Astrocyte (in vitro differentiated cells and primary cell): ENCODE data around the gene MAP3K4. TPM values are rescaled to one million over a fixed set of nuclear protein-coding genes. Genes with fewer than 3 reads are reported as not detected.
A peak's percentile ranks its signal among the peaks of the same experiment; 100 is the strongest.
"Not testable (repeated sequence)": the region's sequence is repeated elsewhere in the genome, so short reads cannot be mapped to it uniquely, and the experiment has no call there.

ENCODE experiments used
- DNase-seq: peaks from one replicate; pipeline ENCODE4 v3.0.0-alpha.2; 2010; ENCODE audit warnings: low read depth
- FAIRE-seq: peaks from 2 replicates; lab custom pipeline; 2011; peaks lifted over from hg19 to GRCh38; lab: Jason Lieb, UNC
- H2AFZ ChIP-seq: 2 replicates; pipeline ENCODE4 v1.6.0; 2012; ENCODE audit warnings: low read depth, low read length, inconsistent platforms
- H3K27ac ChIP-seq: 2 replicates; pipeline ENCODE4 v1.5.1; 2011; ENCODE audit warnings: low read depth, low read length, inconsistent platforms
- H3K27me3 ChIP-seq: 2 replicates; pipeline ENCODE4 v1.6.0; 2011; ENCODE audit warnings: low read length, inconsistent platforms; ENCODE audit not compliant: insufficient read depth
- H3K36me3 ChIP-seq: 2 replicates; pipeline ENCODE4 v1.5.1; 2011; ENCODE audit warnings: low read length, inconsistent platforms; ENCODE audit not compliant: insufficient read depth
- H3K4me1 ChIP-seq: 2 replicates; pipeline ENCODE4 v1.5.1; 2011; ENCODE audit warnings: low read length, inconsistent platforms; ENCODE audit not compliant: insufficient read depth
- H3K4me2 ChIP-seq: 2 replicates; pipeline ENCODE4 v1.6.0; 2012; ENCODE audit warnings: low read length, inconsistent platforms
- H3K4me3 ChIP-seq: 2 replicates; pipeline ENCODE4 v1.5.1; 2011; ENCODE audit warnings: low read depth, mild to moderate bottlenecking, low read length, inconsistent platforms; ENCODE audit not compliant: insufficient read depth
- H3K79me2 ChIP-seq: 2 replicates; pipeline ENCODE4 v1.6.0; 2012; ENCODE audit warnings: mild to moderate bottlenecking, low read length, inconsistent platforms; ENCODE audit not compliant: insufficient read depth
- H3K9ac ChIP-seq: 2 replicates; pipeline ENCODE4 v1.6.0; 2012; ENCODE audit warnings: mild to moderate bottlenecking, low read length, inconsistent platforms
- H3K9me3 ChIP-seq: 2 replicates; pipeline ENCODE4 v1.5.1; 2012; ENCODE audit warnings: low read depth, mild to moderate bottlenecking, low read length, inconsistent platforms; ENCODE audit not compliant: insufficient read depth
- H4K20me1 ChIP-seq: 2 replicates; pipeline ENCODE4 v1.6.0; 2012; ENCODE audit warnings: low read length, inconsistent platforms; ENCODE audit not compliant: insufficient read depth
- H3K27ac Mint-ChIP-seq: one replicate; pipeline ENCODE4 v1.8.0; 2021; ENCODE audit warnings: mild to moderate bottlenecking, mixed read lengths; ENCODE audit not compliant: unreplicated experiment
- H3K27me3 Mint-ChIP-seq: one replicate; pipeline ENCODE4 v1.8.0; 2021; ENCODE audit warnings: low read depth, mixed read lengths; ENCODE audit not compliant: unreplicated experiment
- H3K36me3 Mint-ChIP-seq: one replicate; pipeline ENCODE4 v1.8.0; 2021; ENCODE audit warnings: low read depth, mixed read lengths; ENCODE audit not compliant: unreplicated experiment
- H3K4me1 Mint-ChIP-seq: one replicate; pipeline ENCODE4 v1.8.0; 2021; ENCODE audit warnings: low read depth, mixed read lengths; ENCODE audit not compliant: unreplicated experiment
- H3K4me3 Mint-ChIP-seq: one replicate; pipeline ENCODE4 v1.8.0; 2021; ENCODE audit warnings: mild to moderate bottlenecking, moderate library complexity, mixed read lengths; ENCODE audit not compliant: unreplicated experiment
- H3K9me3 Mint-ChIP-seq: one replicate; pipeline ENCODE4 v1.8.0; 2021; ENCODE audit warnings: mild to moderate bottlenecking, mixed read lengths; ENCODE audit not compliant: unreplicated experiment
- CTCF ChIP-seq: IDR thresholded peaks from 2 replicates; pipeline ENCODE4 v1.5.1; 2011; ENCODE audit warnings: low read depth, mild to moderate bottlenecking, inconsistent platforms, low read length, moderate library complexity; ENCODE audit not compliant: insufficient read depth
- EZH2 ChIP-seq: IDR thresholded peaks from 2 replicates; pipeline ENCODE4 v1.6.1; 2012; ENCODE audit warnings: mild to moderate bottlenecking, low read length, inconsistent platforms; ENCODE audit not compliant: insufficient read depth
- total RNA-seq: library from RNA; stranded (reverse); gene quantifications from 2 replicates; pipeline ENCODE4 v1.2.1, GENCODE V29; 2021

Gene MAP3K4
- total RNA-seq, 1 donor from 2014 or later, result 22.1 TPM

GRCh38 chr6:160979061-160979708, 12.4 kb upstream of the MAP3K4 start:
- Histone ChIP-seq H3K4me1 (peaks cover 6% of the 10 kb centered on the region), H3K27me3 (no peaks in the 10 kb centered on the region), H4K20me1 (no peaks in the 10 kb centered on the region), H3K9ac (no peak overlapping the region), H3K79me2 (no peaks in the 10 kb centered on the region), H2AFZ (no peak overlapping the region), H3K4me2 (no peak overlapping the region), H3K36me3 (no peaks in the 10 kb centered on the region), H3K27ac (no peak overlapping the region), H3K4me3 (no peak overlapping the region), H3K9me3 (peaks cover 12% of the 10 kb centered on the region)
- Mint-ChIP-seq H3K27ac (no peak overlapping the region), H3K27me3 (no peaks in the 10 kb centered on the region), H3K36me3 (no peaks in the 10 kb centered on the region), H3K9me3 (peaks cover 10% of the 10 kb centered on the region), H3K4me3 (no peak overlapping the region), H3K4me1 (peaks cover 8% of the 10 kb centered on the region)
- TF ChIP-seq CTCF (no peak), EZH2 (no peak)
- FAIRE-seq (no peak), DNase-seq (peak; percentile 32)

GRCh38 chr6:160983377-160983948, 8.1 kb upstream of the MAP3K4 start:
- not testable (repeated sequence) for H3K4me1 Mint-ChIP-seq, H3K4me3 Mint-ChIP-seq, H3K27me3 ChIP-seq, H2AFZ ChIP-seq, H3K27ac Mint-ChIP-seq, H3K4me2 ChIP-seq, H3K27me3 Mint-ChIP-seq, H3K9ac ChIP-seq, H3K36me3 ChIP-seq, H3K4me1 ChIP-seq, H4K20me1 ChIP-seq, H3K36me3 Mint-ChIP-seq, H3K79me2 ChIP-seq, DNase-seq, FAIRE-seq, H3K27ac ChIP-seq, H3K4me3 ChIP-seq
- H3K9me3 ChIP-seq, result peaks cover 12% of the 10 kb centered on the region
- H3K9me3 Mint-ChIP-seq, result peaks cover 15% of the 10 kb centered on the region

- DNase-seq, result no peak
- H3K9me3 ChIP-seq, result peaks cover 12% of the 10 kb centered on the region
- Mint-ChIP-seq H3K4me3 (no peak overlapping the region), H3K27ac (no peak overlapping the region), H3K9me3 (peaks cover 15% of the 10 kb centered on the region), H3K36me3 (no peaks in the 10 kb centered on the region), H3K27me3 (peaks cover 2% of the 10 kb centered on the region), H3K4me1 (no peaks in the 10 kb centered on the region)
- H2AFZ ChIP-seq, result no peak overlapping the region
- no peak overlapping the region for H3K27ac ChIP-seq
- no peaks in the 10 kb centered on the region for H3K27me3 ChIP-seq
- FAIRE-seq, result no peak
- no peak for TF ChIP-seq EZH2
- TF ChIP-seq CTCF, result no peak
- H4K20me1 ChIP-seq, result no peaks in the 10 kb centered on the region
- no peaks in the 10 kb centered on the region for H3K4me1 ChIP-seq
- no peak overlapping the region for H3K4me2 ChIP-seq
- peaks cover 4% of the 10 kb centered on the region for H3K79me2 ChIP-seq
- no peaks in the 10 kb centered on the region for H3K36me3 ChIP-seq
- no peak overlapping the region for H3K4me3 ChIP-seq
- H3K9ac ChIP-seq, result no peak overlapping the region
Observed at GRCh38 chr6:160986851-160987250, 4.7 kb upstream of the MAP3K4 start.
